K562 (cell line): Measurements from ENCODE around the gene ZBED4. TPM values are rescaled to one million over a fixed set of nuclear protein-coding genes. Genes with fewer than 3 reads are reported as not detected.

Experiments used
- CXXC5 ChIP-seq: fragments of 250-450 bp; sonication (Bioruptor Pico); IDR thresholded peaks from 2 replicates; pipeline ENCODE4 v1.8.0; 2022; ENCODE audit warnings: inconsistent platforms, mild to moderate bottlenecking, moderate library complexity
- GTF2E2 ChIP-seq: fragments of 200-800 bp; sonication (Bioruptor generic); IDR thresholded peaks from 2 replicates; pipeline ENCODE4 v1.6.1; 2016; ENCODE audit warnings: missing genetic modification characterization, missing compliant biosample characterization
- HNRNPH1 ChIP-seq: fragments of 200-400 bp; formaldehyde crosslinking; optimal IDR thresholded peaks from 2 replicates; pipeline ENCODE3; 2017; ENCODE audit warnings: low read depth, mild to moderate bottlenecking, low read length, moderate library complexity
- KDM4B ChIP-seq, 2 experiments: fragments of 450-650 bp in 1 of 2; sonication (generic) in 1 of 2; IDR thresholded peaks; 2 replicates each; pipeline ENCODE4 v1.6.1; 2016 to 2017; ENCODE audit warnings: borderline replicate concordance in 2 of 2, antibody characterized with exemption in 1 of 2, low read depth in 1 of 2, mild to moderate bottlenecking in 1 of 2
- MGA ChIP-seq: fragments of 450-650 bp; IDR thresholded peaks from 2 replicates; pipeline ENCODE4 v1.6.1; 2016; ENCODE audit warnings: mild to moderate bottlenecking, moderate library complexity
- MYC ChIP-seq, 2 experiments: fragments of 250-450 bp in 1 of 2; sonication (Bioruptor Pico) in 1 of 2; IDR thresholded peaks; 2 replicates each; pipeline versions ENCODE4 v1.5.1 to v1.6.1; 2012 to 2021; ENCODE audit warnings: low read depth in 2 of 2, borderline replicate concordance in 1 of 2, improper control_type of control experiment in 1 of 2, low read length in 1 of 2, mild to moderate bottlenecking in 1 of 2, moderate library complexity in 1 of 2
- NFRKB ChIP-seq: fragments of 450-650 bp; IDR thresholded peaks from 2 replicates; pipeline ENCODE4 v1.6.1; 2016; ENCODE audit warnings: low read depth
- PCBP1 ChIP-seq: fragments of 200-400 bp; formaldehyde crosslinking; IDR thresholded peaks from 2 replicates; pipeline ENCODE4 v1.6.1; 2018; ENCODE audit warnings: mild to moderate bottlenecking, low read depth, low read length; ENCODE audit not compliant: poor library complexity, severe bottlenecking
- PRDM10 ChIP-seq: fragments of 450-650 bp; IDR thresholded peaks from 2 replicates; pipeline ENCODE4 v1.6.1; 2018; ENCODE audit not compliant: partially characterized antibody
- PRMT5 ChIP-seq: sonication (generic); formaldehyde crosslinking; IDR thresholded peaks from 2 replicates; pipeline ENCODE4 v1.5.0; 2020; ENCODE audit warnings: missing genetic modification reagents
- polyA plus RNA-seq, 8 experiments: library from polyadenylated mRNA; depleted of rRNA in 4 of 8; stranded (reverse) in 5 of 8; unstranded in 3 of 8; fragments of >200 nt; fragmentation: Nextera tagmentation in 2 of 8; fragmentation: Illumina TruSeq in 1 of 8; extraction: Ambion mirVana in 2 of 8; extraction: Trizol in 1 of 8; gene quantifications; 2 replicates each; pipeline versions ENCODE4 v1.2.1 to v1.2.3, GENCODE V29; 2011 to 2014; ENCODE audit warnings: inconsistent platforms in 1 of 8, missing spikeins in 1 of 8
- total RNA-seq, 7 experiments: library from RNA; depleted of rRNA in 6 of 7; stranded (reverse); fragments of >200 nt in 6 of 7; fragmentation: Illumina TruSeq in 2 of 7; extraction: Trizol in 2 of 7; gene quantifications; 2 replicates each; pipeline versions ENCODE4 v1.2.1 to v1.2.3, GENCODE V29; 2011 to 2021; ENCODE audit warnings: low replicate concordance in 1 of 7

ZBED4 gene
- total and polyA plus RNA-seq, 9 of the 15 experiments (the other 6 are each of a cell fraction or from before 2014, with no cell fraction given), result 1.5 to 16.8 (median 7.4) TPM

- peak; percentile 56 for TF ChIP-seq PRDM10
- TF ChIP-seq KDM4B (IDR thresholded peaks at IDR 0.05; ENCODE audit: borderline replicate concordance in 2 of 2, low read depth in 1 of 2), result peak in 1 of 2 experiments; percentile 32; a peak in 1 of 4 replicates
- TF ChIP-seq MGA, result peak; percentile 61
- TF ChIP-seq GTF2E2 (tag), result 0 out of 2 replicates have a peak, but pooled peaks have one; percentile 39
- TF ChIP-seq PRMT5 (CRISPR knock-in tag), result no peak
- no peak for TF ChIP-seq HNRNPH1
- peak; percentile 23; the same call in 1 of the 2 replicates for TF ChIP-seq NFRKB
- TF ChIP-seq CXXC5 (CRISPR knock-in tag), result peak; percentile 84
- TF ChIP-seq MYC (IDR thresholded peaks at IDR 0.05; ENCODE audit: low read depth, low read length), result peak; percentile 69
- no peak for TF ChIP-seq MYC (CRISPR knock-in tag; IDR thresholded peaks at IDR 0.05; ENCODE audit: borderline replicate concordance, low read depth)
- peak; percentile 75 for TF ChIP-seq PCBP1
These were observed at the start of gene ZBED4 (continued) for GRCh38 chr22:49852898-49853894.
